Stimulated activated naive CD8-positive, alpha-beta T cell treated with anti-CD3 and anti-CD28 coated beads, Interleukin-15, Interleukin-2, amounts not matched to agents 100 ng/mL and 50 ng/mL, for 24 hours (primary cell): ENCODE data around the gene MMP14.

Experiments
- H3K27ac Mint-ChIP-seq: one replicate; pipeline ENCODE4 v1.8.0; 2021; ENCODE audit warnings: mild to moderate bottlenecking, mixed read lengths
- H3K27me3 Mint-ChIP-seq: one replicate; pipeline ENCODE4 v1.8.0; 2021; ENCODE audit warnings: mixed read lengths
- H3K36me3 Mint-ChIP-seq: one replicate; pipeline ENCODE4 v1.8.0; 2021; ENCODE audit warnings: low read depth, mixed read lengths
- H3K4me1 Mint-ChIP-seq: one replicate; pipeline ENCODE4 v1.8.0; 2021; ENCODE audit warnings: low read depth, mixed read lengths
- H3K4me3 Mint-ChIP-seq: one replicate; pipeline ENCODE4 v1.8.0; 2021; ENCODE audit warnings: mild to moderate bottlenecking, mixed read lengths
- H3K9me3 Mint-ChIP-seq: one replicate; pipeline ENCODE4 v1.8.0; 2021; ENCODE audit warnings: mixed read lengths

MMP14 gene

DNA sequence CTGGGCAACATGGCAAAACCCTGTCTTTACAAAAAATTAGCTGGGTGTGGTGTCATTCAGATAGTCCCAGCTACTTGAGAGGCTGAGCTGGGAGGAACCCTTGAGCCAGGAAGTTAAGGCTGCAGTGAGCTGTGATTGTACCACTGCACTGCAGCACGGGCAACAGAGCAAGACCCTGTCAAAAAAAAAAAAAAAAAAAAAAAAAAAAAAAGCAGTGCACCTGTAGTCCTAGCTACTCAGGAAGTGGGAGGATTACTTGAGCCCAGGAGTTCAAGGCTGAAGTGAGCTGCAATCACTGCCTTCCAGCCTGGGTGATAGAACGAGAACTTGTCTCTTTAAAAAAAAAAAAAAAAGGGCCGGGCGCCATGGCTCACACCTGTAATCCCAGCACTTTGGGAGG, 52.3 kb downstream of the MMP14 start:
- H3K36me3 Mint-ChIP-seq = no peaks in the 10 kb centered on the region
- H3K27ac Mint-ChIP-seq = no peak overlapping the region
- no peaks in the 10 kb centered on the region for H3K9me3 Mint-ChIP-seq
- H3K4me3 Mint-ChIP-seq = no peak overlapping the region
- no peaks in the 10 kb centered on the region for H3K27me3 Mint-ChIP-seq
- peaks cover 47% of the 10 kb centered on the region for H3K4me1 Mint-ChIP-seq

GRCh38 chr14:22890416-22890815, 54.0 kb downstream of the MMP14 start:
- Mint-ChIP-seq H3K4me1 (peaks cover 35% of the 10 kb centered on the region), H3K36me3 (no peaks in the 10 kb centered on the region), H3K27me3 (no peaks in the 10 kb centered on the region), H3K4me3 (no peak overlapping the region), H3K9me3 (no peaks in the 10 kb centered on the region), H3K27ac (no peak overlapping the region)

GRCh38 chr14:22892488-22892887, 56.1 kb downstream of the MMP14 start:
- H3K36me3 Mint-ChIP-seq = no peaks in the 10 kb centered on the region
- H3K4me1 Mint-ChIP-seq = peaks cover 18% of the 10 kb centered on the region
- H3K4me3 Mint-ChIP-seq = no peak overlapping the region
- no peaks in the 10 kb centered on the region for H3K27me3 Mint-ChIP-seq
- H3K9me3 Mint-ChIP-seq = no peaks in the 10 kb centered on the region
- no peak overlapping the region for H3K27ac Mint-ChIP-seq

DNA sequence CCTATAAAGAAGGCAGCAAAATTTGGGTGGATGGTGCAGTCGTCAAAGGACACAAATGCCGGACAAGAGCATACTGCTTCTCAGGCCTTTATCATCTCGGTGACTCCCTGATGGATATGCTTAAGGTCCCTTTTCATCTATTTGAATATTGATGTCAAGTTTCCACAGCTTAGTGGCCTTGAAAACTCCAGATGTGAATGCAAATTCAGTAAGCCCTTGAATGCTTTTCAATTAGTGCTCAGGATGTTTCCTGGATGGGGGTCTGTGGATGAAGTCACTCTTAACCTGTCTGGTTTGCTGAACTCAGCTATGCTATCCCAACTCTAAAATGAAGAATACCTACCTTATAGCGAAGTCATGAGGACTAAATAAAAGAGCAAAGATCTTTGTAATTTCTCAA, 57.3 kb downstream of the MMP14 start:
- H3K4me3 Mint-ChIP-seq = no peak overlapping the region
- H3K9me3 Mint-ChIP-seq = no peaks in the 10 kb centered on the region
- H3K36me3 Mint-ChIP-seq = peaks cover 3% of the 10 kb centered on the region
- H3K27me3 Mint-ChIP-seq = no peaks in the 10 kb centered on the region
- H3K4me1 Mint-ChIP-seq = peaks cover 15% of the 10 kb centered on the region
- no peak overlapping the region for H3K27ac Mint-ChIP-seq

DNA sequence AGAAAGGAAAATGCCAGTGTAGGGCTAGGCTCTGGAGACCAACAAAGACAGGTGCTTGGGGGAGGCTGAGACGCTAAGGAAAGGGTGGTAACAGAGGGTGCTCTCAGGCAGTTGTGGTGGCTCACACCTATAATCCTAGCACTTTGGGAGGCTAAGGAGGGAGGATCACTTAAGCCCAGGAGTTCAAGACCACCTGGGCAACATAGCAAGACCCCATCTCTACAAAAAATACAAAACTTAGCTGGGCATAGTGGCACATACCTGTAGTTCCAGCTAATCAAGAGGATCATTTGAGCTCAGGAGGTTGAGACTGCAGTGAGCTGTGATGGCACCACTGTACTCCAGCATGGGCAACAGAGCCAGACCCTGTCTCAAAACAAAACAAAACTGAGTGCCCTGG, 59.0 kb downstream of the MMP14 start:
- Mint-ChIP-seq H3K4me1 (peaks cover 16% of the 10 kb centered on the region), H3K36me3 (peaks cover 9% of the 10 kb centered on the region), H3K9me3 (no peaks in the 10 kb centered on the region), H3K27ac (no peak overlapping the region), H3K27me3 (no peaks in the 10 kb centered on the region), H3K4me3 (no peak overlapping the region)

DNA sequence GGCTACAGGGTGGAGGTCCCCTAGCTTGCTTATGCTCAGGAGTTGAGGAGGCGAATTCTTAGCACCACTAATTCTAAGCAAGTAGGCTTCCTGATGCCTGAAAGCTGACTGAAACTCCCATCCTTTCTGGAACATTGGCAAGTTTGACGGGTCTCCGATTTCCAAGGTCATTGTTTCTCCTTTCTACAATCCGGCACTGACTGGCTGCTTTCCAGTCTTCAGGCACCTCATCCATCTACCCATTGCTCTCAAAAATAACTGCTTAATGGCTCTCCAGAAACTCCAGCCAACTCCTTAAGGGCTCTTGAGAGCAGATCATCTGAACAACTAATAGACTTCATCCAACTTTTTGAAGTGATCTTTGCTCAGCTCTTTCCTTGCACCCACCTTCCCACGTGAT, 60.0 kb downstream of the MMP14 start:
- H3K27ac Mint-ChIP-seq = no peak overlapping the region
- H3K36me3 Mint-ChIP-seq = peaks cover 14% of the 10 kb centered on the region
- H3K27me3 Mint-ChIP-seq = no peaks in the 10 kb centered on the region
- H3K9me3 Mint-ChIP-seq = no peaks in the 10 kb centered on the region
- no peak overlapping the region for H3K4me3 Mint-ChIP-seq
- H3K4me1 Mint-ChIP-seq = peaks cover 16% of the 10 kb centered on the region

DNA sequence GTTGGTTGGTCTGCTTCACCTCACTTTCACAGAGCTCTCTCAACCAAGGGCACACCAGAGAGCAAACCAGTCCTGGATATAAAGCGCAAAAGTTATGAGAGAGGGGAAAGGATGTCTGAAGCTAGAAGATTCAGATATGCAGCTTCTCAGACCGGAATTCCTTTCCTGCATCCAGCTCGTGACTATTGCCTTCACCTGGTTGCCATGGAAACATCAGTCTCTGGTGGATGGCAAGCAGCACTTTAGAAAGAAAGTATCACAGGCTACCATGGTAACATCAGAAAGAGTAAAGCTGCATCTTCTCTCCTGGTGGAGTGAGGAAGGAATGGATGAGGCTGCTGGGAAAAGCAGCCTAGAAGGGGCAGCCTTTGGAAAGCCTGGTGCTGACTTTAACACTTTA, 60.4 kb downstream of the MMP14 start:
- Mint-ChIP-seq H3K27me3 (no peaks in the 10 kb centered on the region), H3K9me3 (no peaks in the 10 kb centered on the region), H3K4me3 (no peak overlapping the region), H3K36me3 (peaks cover 18% of the 10 kb centered on the region), H3K4me1 (peaks cover 16% of the 10 kb centered on the region), H3K27ac (no peak overlapping the region)

DNA sequence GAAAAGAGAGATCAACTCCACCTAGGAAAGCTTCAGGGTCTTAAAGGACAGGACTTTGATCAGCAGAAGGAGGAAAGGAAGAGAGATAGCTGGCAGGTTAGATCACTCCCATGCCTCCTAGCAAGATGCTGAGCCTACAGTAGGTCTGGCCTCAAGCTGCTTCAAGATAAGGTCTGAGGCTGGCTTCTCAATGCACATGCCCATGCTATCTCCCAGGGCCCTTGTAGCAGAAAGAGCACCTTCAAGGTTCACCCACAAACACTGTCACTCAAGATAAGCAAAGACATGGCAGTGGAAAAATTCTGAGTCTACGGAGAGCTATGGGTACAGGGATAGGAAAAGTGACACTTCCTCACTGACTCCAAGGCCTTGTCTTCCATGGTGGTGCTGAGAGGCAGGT, 61.0 kb downstream of the MMP14 start:
- Mint-ChIP-seq H3K36me3 (peaks cover 24% of the 10 kb centered on the region), H3K27me3 (no peaks in the 10 kb centered on the region), H3K9me3 (no peaks in the 10 kb centered on the region), H3K4me1 (peaks cover 16% of the 10 kb centered on the region), H3K4me3 (no peak overlapping the region), H3K27ac (no peak overlapping the region)
